HPDE6-E6E7 (cell line): Measurements from ENCODE around the gene CADM1.

ENCODE experiments used
- DNase-seq: peaks from one replicate; pipeline ENCODE4 v3.0.0; 2011; ENCODE audit warnings: missing footprints; ENCODE audit errors: extremely low spot score

The CADM1 gene

GRCh38 chr11:115247361-115247760 is 256.9 kb downstream of the CADM1 start:
- DNase-seq: no peak

- DNase-seq: no peak
These were observed 259.5 kb downstream of the CADM1 start for GRCh38 chr11:115244758-115245157.

- no peak for DNase-seq
These were observed 259.9 kb downstream of the CADM1 start for GRCh38 chr11:115244296-115244695.

- no peak for DNase-seq
These were observed 261.2 kb downstream of the CADM1 start for GRCh38 chr11:115242982-115243381.

GRCh38 chr11:115241899-115242298 is 262.3 kb downstream of the CADM1 start:
- DNase-seq: no peak

GRCh38 chr11:115238791-115239190 is 265.4 kb downstream of the CADM1 start:
- DNase-seq: no peak

- DNase-seq: no peak
These were observed 266.1 kb downstream of the CADM1 start for GRCh38 chr11:115238086-115238485.

- no peak for DNase-seq
These were observed 266.6 kb downstream of the CADM1 start for GRCh38 chr11:115237578-115237977.

- no peak for DNase-seq
These were observed 269.4 kb downstream of the CADM1 start for GRCh38 chr11:115234794-115235193.

GRCh38 chr11:115226556-115226955 is 277.7 kb downstream of the CADM1 start:
- no peak for DNase-seq

- no peak for DNase-seq
These were observed 279.7 kb downstream of the CADM1 start for GRCh38 chr11:115224551-115224950.

- no peak for DNase-seq
These were observed 281.2 kb downstream of the CADM1 start for GRCh38 chr11:115222863-115223530.

- no peak for DNase-seq
These were observed 281.9 kb downstream of the CADM1 start for GRCh38 chr11:115222218-115222862.

- DNase-seq: no peak
These were observed 282.6 kb downstream of the CADM1 start for GRCh38 chr11:115221461-115222069.

- DNase-seq: no peak
These were observed 283.3 kb downstream of the CADM1 start for GRCh38 chr11:115220911-115221310.

- no peak for DNase-seq
These were observed 283.8 kb downstream of the CADM1 start for GRCh38 chr11:115220423-115220822.

- no peak for DNase-seq
These were observed 284.8 kb downstream of the CADM1 start for GRCh38 chr11:115219376-115219775.

- DNase-seq: no peak
These were observed 286.4 kb downstream of the CADM1 start for GRCh38 chr11:115217726-115218311.

GRCh38 chr11:115215694-115216617 is 288.3 kb downstream of the CADM1 start:
- DNase-seq: no peak

GRCh38 chr11:115214644-115215234 is 289.5 kb downstream of the CADM1 start:
- DNase-seq: no peak

- DNase-seq: no peak
These were observed 291.2 kb downstream of the CADM1 start for GRCh38 chr11:115213007-115213406.
